SU-DHL-6 (cell line): ENCODE measurements around the gene CTNNA2.

Experiments used
- EZH2phosphoT487 ChIP-seq: fragments of 200-600 bp; sonication (generic), shearing (Covaris generic); conservative IDR thresholded peaks from 2 replicates; pipeline ENCODE4 v1.6.1; 2018; ENCODE audit warnings: mild to moderate bottlenecking, antibody characterized with exemption, low read length, moderate library complexity, mixed read lengths
- TF ChIP-seq, protein P1 (sequence below): fragments of 200-600 bp; sonication (generic); IDR thresholded peaks from one replicate; pipeline ENCODE4 v1.5.1; 2017; ENCODE audit warnings: antibody characterized with exemption, mild to moderate bottlenecking, low read length, moderate library complexity; ENCODE audit not compliant: insufficient read depth, poor library complexity, severe bottlenecking

DNA sequence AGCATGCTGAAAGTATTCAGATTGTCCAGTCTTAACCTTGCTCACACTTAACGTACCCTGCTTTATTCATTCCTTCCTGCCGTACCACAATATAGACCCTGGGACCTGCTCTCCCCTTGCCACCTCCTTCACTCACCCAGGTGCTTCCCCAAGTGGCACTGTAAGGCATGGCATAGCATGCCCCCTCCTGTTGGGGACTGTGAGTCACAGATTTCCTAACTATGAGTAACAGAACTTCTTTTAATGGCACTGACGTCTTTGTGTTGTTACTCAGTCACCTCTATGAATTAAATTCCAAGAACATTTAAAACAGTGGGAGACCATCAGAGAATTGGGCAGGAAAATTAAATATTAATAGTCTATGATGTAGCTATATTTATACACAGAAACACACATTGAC, 117.2 kb downstream of the CTNNA2 start:
- TF ChIP-seq, protein P1, sequence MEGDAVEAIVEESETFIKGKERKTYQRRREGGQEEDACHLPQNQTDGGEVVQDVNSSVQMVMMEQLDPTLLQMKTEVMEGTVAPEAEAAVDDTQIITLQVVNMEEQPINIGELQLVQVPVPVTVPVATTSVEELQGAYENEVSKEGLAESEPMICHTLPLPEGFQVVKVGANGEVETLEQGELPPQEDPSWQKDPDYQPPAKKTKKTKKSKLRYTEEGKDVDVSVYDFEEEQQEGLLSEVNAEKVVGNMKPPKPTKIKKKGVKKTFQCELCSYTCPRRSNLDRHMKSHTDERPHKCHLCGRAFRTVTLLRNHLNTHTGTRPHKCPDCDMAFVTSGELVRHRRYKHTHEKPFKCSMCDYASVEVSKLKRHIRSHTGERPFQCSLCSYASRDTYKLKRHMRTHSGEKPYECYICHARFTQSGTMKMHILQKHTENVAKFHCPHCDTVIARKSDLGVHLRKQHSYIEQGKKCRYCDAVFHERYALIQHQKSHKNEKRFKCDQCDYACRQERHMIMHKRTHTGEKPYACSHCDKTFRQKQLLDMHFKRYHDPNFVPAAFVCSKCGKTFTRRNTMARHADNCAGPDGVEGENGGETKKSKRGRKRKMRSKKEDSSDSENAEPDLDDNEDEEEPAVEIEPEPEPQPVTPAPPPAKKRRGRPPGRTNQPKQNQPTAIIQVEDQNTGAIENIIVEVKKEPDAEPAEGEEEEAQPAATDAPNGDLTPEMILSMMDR = no peak
- no peak for TF ChIP-seq EZH2phosphoT487
